ENCODE data around the gene ANAPC2. TPM values are rescaled to one million over a fixed set of nuclear protein-coding genes. Genes with fewer than 3 reads are reported as not detected.

ANAPC2 gene
- total RNA-seq, 1 experiment from 2014 or later = 80.9 TPM

- TF ChIP-seq GRHL2 (CRISPR knock-in tag; IDR thresholded peaks at IDR 0.05; ENCODE audit: insufficient replicate concordance, severe bottlenecking) (no peak), ZNF512 (CRISPR knock-in tag; IDR thresholded peaks at IDR 0.05; ENCODE audit: borderline replicate concordance) (no peak), ZNF416 (CRISPR knock-in tag; IDR thresholded peaks at IDR 0.05) (no peak)
Observed at GRCh38 chr9:137182836-137183235, 5.5 kb downstream of the ANAPC2 start (continued).

- Mint-ChIP-seq H3K9me3 (no peaks in the 10 kb centered on the region), H3K4me1 (0 out of 2 replicates have a peak, but pooled peaks cover under 1% of the 10 kb centered on the region), H3K4me3 (no peak overlapping the region), H3K27ac (no peak overlapping the region), H3K27me3 (ENCODE audit: low read depth) (no peaks in the 10 kb centered on the region; the same call in 1 of the 2 replicates), H3K36me3 (peaks cover 9% of the 10 kb centered on the region)
- TF ChIP-seq NFE2L1 (CRISPR knock-in tag; IDR thresholded peaks at IDR 0.05) = no peak
- TF ChIP-seq, protein P1, sequence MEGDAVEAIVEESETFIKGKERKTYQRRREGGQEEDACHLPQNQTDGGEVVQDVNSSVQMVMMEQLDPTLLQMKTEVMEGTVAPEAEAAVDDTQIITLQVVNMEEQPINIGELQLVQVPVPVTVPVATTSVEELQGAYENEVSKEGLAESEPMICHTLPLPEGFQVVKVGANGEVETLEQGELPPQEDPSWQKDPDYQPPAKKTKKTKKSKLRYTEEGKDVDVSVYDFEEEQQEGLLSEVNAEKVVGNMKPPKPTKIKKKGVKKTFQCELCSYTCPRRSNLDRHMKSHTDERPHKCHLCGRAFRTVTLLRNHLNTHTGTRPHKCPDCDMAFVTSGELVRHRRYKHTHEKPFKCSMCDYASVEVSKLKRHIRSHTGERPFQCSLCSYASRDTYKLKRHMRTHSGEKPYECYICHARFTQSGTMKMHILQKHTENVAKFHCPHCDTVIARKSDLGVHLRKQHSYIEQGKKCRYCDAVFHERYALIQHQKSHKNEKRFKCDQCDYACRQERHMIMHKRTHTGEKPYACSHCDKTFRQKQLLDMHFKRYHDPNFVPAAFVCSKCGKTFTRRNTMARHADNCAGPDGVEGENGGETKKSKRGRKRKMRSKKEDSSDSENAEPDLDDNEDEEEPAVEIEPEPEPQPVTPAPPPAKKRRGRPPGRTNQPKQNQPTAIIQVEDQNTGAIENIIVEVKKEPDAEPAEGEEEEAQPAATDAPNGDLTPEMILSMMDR (IDR thresholded peaks at IDR 0.05) = no peak
- TF ChIP-seq SP1 (CRISPR knock-in tag; conservative IDR thresholded peaks at IDR 0.05) = no peak
- no peak for TF ChIP-seq ZNF219 (CRISPR knock-in tag; IDR thresholded peaks at IDR 0.05; ENCODE audit: borderline replicate concordance)
- TF ChIP-seq RORB (CRISPR knock-in tag; IDR thresholded peaks at IDR 0.05) = no peak
- ChIA-PET POLR2A (no interaction called here), CTCF (no interaction called here)
- DNase-seq (ENCODE audit: low spot score) = no peak
- ATAC-seq = no peak
Observed at GRCh38 chr9:137181680-137182079, 6.7 kb downstream of the ANAPC2 start.

DNA sequence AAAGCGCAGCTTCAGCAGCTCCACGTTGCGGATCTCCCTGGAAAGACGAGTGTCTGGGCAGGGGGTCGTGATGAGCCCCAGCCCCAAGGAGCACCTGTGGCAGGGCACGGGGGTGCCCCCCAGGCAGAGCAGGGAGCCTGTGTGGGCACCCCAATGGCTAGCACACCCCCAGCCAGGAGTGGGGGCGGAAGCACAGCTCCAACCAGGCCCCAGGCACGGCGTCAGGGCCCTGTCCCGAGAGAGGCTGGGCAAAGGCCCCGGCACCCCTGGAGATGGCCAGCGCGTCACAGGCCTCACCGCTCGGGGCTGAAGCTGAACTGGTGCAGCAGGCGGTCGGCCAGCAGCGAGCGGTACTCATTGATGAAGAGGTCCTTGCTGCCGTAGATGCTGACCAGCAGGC lies 7.9 kb downstream of the ANAPC2 start:
- DNase-seq (ENCODE audit: low spot score) (no peak), ATAC-seq (no peak)
- Mint-ChIP-seq H3K27me3 (ENCODE audit: low read depth) (no peaks in the 10 kb centered on the region; the same call in 1 of the 2 replicates), H3K36me3 (peaks cover 9% of the 10 kb centered on the region), H3K27ac (no peak overlapping the region), H3K4me1 (no peaks in the 10 kb centered on the region), H3K9me3 (no peaks in the 10 kb centered on the region), H3K4me3 (no peak overlapping the region)
- ChIA-PET POLR2A (no interaction called here), CTCF (interaction anchor here (0.8 to 1.2 kb wide), 2 partner anchors 56 to 151 kb away, joined by 3 to 7 read pairs; no protein-coding TSS in a partner anchor)
- TF ChIP-seq EMX1 (CRISPR knock-in tag; IDR thresholded peaks at IDR 0.05) (no peak), ZNF121 (CRISPR knock-in tag; IDR thresholded peaks at IDR 0.05) (no peak), GABPB1 (CRISPR knock-in tag; IDR thresholded peaks at IDR 0.05) (no peak), PREB (CRISPR knock-in tag; IDR thresholded peaks at IDR 0.05; ENCODE audit: borderline replicate concordance) (no peak), ZNF281 (CRISPR knock-in tag; IDR thresholded peaks at IDR 0.05) (no peak), AFF4 (CRISPR knock-in tag; IDR thresholded peaks at IDR 0.05; ENCODE audit: borderline replicate concordance) (no peak), CREM (CRISPR knock-in tag; IDR thresholded peaks at IDR 0.05) (no peak)
- TF ChIP-seq, protein P2, sequence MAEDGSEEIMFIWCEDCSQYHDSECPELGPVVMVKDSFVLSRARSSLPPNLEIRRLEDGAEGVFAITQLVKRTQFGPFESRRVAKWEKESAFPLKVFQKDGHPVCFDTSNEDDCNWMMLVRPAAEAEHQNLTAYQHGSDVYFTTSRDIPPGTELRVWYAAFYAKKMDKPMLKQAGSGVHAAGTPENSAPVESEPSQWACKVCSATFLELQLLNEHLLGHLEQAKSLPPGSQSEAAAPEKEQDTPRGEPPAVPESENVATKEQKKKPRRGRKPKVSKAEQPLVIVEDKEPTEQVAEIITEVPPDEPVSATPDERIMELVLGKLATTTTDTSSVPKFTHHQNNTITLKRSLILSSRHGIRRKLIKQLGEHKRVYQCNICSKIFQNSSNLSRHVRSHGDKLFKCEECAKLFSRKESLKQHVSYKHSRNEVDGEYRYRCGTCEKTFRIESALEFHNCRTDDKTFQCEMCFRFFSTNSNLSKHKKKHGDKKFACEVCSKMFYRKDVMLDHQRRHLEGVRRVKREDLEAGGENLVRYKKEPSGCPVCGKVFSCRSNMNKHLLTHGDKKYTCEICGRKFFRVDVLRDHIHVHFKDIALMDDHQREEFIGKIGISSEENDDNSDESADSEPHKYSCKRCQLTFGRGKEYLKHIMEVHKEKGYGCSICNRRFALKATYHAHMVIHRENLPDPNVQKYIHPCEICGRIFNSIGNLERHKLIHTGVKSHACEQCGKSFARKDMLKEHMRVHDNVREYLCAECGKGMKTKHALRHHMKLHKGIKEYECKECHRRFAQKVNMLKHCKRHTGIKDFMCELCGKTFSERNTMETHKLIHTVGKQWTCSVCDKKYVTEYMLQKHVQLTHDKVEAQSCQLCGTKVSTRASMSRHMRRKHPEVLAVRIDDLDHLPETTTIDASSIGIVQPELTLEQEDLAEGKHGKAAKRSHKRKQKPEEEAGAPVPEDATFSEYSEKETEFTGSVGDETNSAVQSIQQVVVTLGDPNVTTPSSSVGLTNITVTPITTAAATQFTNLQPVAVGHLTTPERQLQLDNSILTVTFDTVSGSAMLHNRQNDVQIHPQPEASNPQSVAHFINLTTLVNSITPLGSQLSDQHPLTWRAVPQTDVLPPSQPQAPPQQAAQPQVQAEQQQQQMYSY (CRISPR knock-in tag; IDR thresholded peaks at IDR 0.05) = no peak
- TF ChIP-seq, protein P3, sequence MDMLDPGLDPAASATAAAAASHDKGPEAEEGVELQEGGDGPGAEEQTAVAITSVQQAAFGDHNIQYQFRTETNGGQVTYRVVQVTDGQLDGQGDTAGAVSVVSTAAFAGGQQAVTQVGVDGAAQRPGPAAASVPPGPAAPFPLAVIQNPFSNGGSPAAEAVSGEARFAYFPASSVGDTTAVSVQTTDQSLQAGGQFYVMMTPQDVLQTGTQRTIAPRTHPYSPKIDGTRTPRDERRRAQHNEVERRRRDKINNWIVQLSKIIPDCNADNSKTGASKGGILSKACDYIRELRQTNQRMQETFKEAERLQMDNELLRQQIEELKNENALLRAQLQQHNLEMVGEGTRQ (CRISPR knock-in tag; IDR thresholded peaks at IDR 0.05) = no peak

Data from WTC11 (cell line).